ENCODE results near the gene ELOVL5. TPM values are rescaled to one million over a fixed set of nuclear protein-coding genes. Genes with fewer than 3 reads are reported as not detected.

ELOVL5 gene
- total RNA-seq, 1 experiment from 2014 or later: 121 TPM

DNA sequence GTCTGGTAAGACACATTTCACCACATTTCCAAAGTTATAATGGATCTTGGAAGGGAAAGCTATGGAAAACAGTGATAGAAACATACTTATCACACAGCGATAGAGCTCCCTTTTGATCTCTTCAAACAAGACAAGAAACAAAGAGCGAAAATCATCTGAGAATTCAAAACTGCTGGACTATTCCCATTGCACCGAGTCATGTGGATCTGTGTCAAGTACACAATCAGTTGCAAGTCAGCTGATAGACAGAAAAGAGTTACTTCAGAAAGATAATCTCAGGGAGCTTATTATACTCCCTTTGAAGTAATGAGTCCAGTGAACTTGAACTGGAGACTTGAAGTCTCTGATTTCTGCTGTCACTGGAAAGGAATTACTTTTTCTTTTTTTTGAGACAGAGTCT is 110.4 kb downstream of the ELOVL5 start:
- Histone ChIP-seq H3K23me2 (ENCODE audit: insufficient read length, low read depth, low read length, poor library complexity, severe bottlenecking) (no peaks in the 10 kb centered on the region), H3K14ac (ENCODE audit: insufficient read depth, low read length) (no peak overlapping the region), H4K20me1 (ENCODE audit: control insufficient read depth, insufficient read depth, insufficient read length) (no peaks in the 10 kb centered on the region), H2BK20ac (ENCODE audit: low read depth, low read length, poor library complexity, severe bottlenecking) (no peak overlapping the region), H4K8ac (replicated peaks; ENCODE audit: insufficient read length, low read depth, low read length) (no peak overlapping the region), H2BK5ac (ENCODE audit: insufficient read length, low read length) (no peak overlapping the region), H3K27me3 (ENCODE audit: insufficient read depth, low read length) (no peaks in the 10 kb centered on the region), H3K79me1 (ENCODE audit: insufficient read depth, low read depth, low read length, poor library complexity, severe bottlenecking) (no peaks in the 10 kb centered on the region), H4K91ac (ENCODE audit: insufficient read length, low read depth, low read length) (no peak overlapping the region), H3K27ac (ENCODE audit: insufficient read length, low read depth, low read length) (no peak overlapping the region), H3K4me2 (ENCODE audit: insufficient read depth, insufficient read length, low read length) (no peak overlapping the region), H3K4ac (ENCODE audit: low read depth, low read length) (no peak overlapping the region), H3K9me3 (ENCODE audit: control insufficient read depth, low read depth, low read length) (peaks cover 5% of the 10 kb centered on the region), H2BK12ac (ENCODE audit: insufficient read length, low read depth, low read length) (no peak overlapping the region), H3K4me1 (ENCODE audit: insufficient read depth, low read length) (no peaks in the 10 kb centered on the region), H3K56ac (ENCODE audit: insufficient read length, low read depth, low read length) (no peak overlapping the region), H2BK15ac (ENCODE audit: low read depth, low read length) (no peak overlapping the region), H2AK5ac (ENCODE audit: insufficient read length, low read length) (no peak overlapping the region), H4K5ac (ENCODE audit: insufficient read length, low read depth, low read length) (no peak overlapping the region), H2BK120ac (ENCODE audit: low read depth, low read length, poor library complexity, severe bottlenecking) (no peak overlapping the region), H3K23ac (ENCODE audit: insufficient read length, low read depth, low read length) (no peak overlapping the region), H3K9ac (ENCODE audit: extremely low read depth, insufficient read length, low read length) (no peak overlapping the region), H3T11ph (ENCODE audit: low read length) (no peak overlapping the region), H3K18ac (ENCODE audit: insufficient read length, low read depth, low read length) (no peak overlapping the region), H2AFZ (ENCODE audit: low read length) (no peak overlapping the region), H3K79me2 (ENCODE audit: insufficient read depth, low read length) (no peaks in the 10 kb centered on the region)
- no peak for DNase-seq
- no CpG with 5 or more reads among the region's 3 CpGs for WGBS (ENCODE audit: extremely low coverage, insufficient read length, low lambda C conversion rate)
- H3K27me3 Mint-ChIP-seq (ENCODE audit: low read depth): peaks cover 2% of the 10 kb centered on the region; the same call in 1 of the 2 replicates
- TF ChIP-seq, protein P1, sequence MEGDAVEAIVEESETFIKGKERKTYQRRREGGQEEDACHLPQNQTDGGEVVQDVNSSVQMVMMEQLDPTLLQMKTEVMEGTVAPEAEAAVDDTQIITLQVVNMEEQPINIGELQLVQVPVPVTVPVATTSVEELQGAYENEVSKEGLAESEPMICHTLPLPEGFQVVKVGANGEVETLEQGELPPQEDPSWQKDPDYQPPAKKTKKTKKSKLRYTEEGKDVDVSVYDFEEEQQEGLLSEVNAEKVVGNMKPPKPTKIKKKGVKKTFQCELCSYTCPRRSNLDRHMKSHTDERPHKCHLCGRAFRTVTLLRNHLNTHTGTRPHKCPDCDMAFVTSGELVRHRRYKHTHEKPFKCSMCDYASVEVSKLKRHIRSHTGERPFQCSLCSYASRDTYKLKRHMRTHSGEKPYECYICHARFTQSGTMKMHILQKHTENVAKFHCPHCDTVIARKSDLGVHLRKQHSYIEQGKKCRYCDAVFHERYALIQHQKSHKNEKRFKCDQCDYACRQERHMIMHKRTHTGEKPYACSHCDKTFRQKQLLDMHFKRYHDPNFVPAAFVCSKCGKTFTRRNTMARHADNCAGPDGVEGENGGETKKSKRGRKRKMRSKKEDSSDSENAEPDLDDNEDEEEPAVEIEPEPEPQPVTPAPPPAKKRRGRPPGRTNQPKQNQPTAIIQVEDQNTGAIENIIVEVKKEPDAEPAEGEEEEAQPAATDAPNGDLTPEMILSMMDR (conservative IDR thresholded peaks at IDR 0.05): no peak
- H3K9me3 Mint-ChIP-seq: peaks cover 0 to 8% of the 10 kb centered on the region in 2 experiments; a peak in 2 of 5 replicates
- H3K4me1 Mint-ChIP-seq: no peaks in the 10 kb centered on the region
- H3K27ac Mint-ChIP-seq: no peak overlapping the region
- H3K4me3 Mint-ChIP-seq: no peak overlapping the region
- H3K36me3 Mint-ChIP-seq (ENCODE audit: insufficient read depth in 1 of 3, low read depth in 3 of 3): no peaks in the 10 kb centered on the region; a peak in 1 of 7 replicates

All from H9 (cell line).